ENCODE measurements around the gene TEFM.

TEFM gene

DNA sequence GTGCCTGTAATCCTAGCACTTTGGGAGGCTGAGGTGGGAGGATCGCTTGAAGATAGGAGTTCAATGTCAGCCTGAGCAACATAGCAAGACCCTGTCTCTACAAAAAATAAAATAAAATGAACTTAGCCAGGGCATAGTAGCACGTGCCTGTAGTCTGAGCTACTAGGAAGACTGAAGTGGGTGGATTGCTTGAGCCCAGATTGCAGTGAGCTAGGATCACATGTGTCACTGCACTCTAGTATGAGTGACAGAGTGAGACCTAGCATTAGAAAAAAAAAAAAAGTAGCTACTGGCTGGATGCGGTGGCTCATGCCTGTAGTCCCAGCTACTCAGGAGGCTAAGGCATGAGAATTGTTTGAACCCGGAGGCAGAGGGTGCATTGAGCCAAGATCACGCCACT is 21.7 kb upstream of the TEFM start:
- peaks cover 9% of the 10 kb centered on the region for H3K27me3 ChIP-seq (ENCODE audit: control insufficient read depth, low read length)
- no peaks in the 10 kb centered on the region for H3K9me2 ChIP-seq (replicated peaks; ENCODE audit: control insufficient read depth, low read length)
- peaks cover 7% of the 10 kb centered on the region for H3K4me1 ChIP-seq (ENCODE audit: control insufficient read depth, low read length)
- no peak overlapping the region for H3K4me2 ChIP-seq (ENCODE audit: low read length)
- H4K20me1 ChIP-seq (ENCODE audit: control insufficient read depth, insufficient read depth, low read depth, low read length), result no peaks in the 10 kb centered on the region
- H3K9me3 ChIP-seq (ENCODE audit: control insufficient read depth, insufficient read depth, low read length), result no peaks in the 10 kb centered on the region
- no peak overlapping the region for H3K4me3 ChIP-seq (ENCODE audit: low read length)
- H3K27ac ChIP-seq (ENCODE audit: low read depth, low read length), result no peak overlapping the region
- TF ChIP-seq EZH2phosphoT487 (IDR thresholded peaks at IDR 0.05; ENCODE audit: borderline replicate concordance, low read length), result no peak
- TF ChIP-seq, protein P1, sequence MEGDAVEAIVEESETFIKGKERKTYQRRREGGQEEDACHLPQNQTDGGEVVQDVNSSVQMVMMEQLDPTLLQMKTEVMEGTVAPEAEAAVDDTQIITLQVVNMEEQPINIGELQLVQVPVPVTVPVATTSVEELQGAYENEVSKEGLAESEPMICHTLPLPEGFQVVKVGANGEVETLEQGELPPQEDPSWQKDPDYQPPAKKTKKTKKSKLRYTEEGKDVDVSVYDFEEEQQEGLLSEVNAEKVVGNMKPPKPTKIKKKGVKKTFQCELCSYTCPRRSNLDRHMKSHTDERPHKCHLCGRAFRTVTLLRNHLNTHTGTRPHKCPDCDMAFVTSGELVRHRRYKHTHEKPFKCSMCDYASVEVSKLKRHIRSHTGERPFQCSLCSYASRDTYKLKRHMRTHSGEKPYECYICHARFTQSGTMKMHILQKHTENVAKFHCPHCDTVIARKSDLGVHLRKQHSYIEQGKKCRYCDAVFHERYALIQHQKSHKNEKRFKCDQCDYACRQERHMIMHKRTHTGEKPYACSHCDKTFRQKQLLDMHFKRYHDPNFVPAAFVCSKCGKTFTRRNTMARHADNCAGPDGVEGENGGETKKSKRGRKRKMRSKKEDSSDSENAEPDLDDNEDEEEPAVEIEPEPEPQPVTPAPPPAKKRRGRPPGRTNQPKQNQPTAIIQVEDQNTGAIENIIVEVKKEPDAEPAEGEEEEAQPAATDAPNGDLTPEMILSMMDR (IDR thresholded peaks at IDR 0.05; ENCODE audit: low read depth, low read length, poor library complexity, severe bottlenecking), result no peak
- no peaks in the 10 kb centered on the region for H3F3A ChIP-seq (ENCODE audit: control insufficient read depth, insufficient read depth)
- no peaks in the 10 kb centered on the region for H3K36me3 ChIP-seq (ENCODE audit: control insufficient read depth, low read length)
- H3K79me2 ChIP-seq (ENCODE audit: control insufficient read depth, low read length), result no peaks in the 10 kb centered on the region

DNA sequence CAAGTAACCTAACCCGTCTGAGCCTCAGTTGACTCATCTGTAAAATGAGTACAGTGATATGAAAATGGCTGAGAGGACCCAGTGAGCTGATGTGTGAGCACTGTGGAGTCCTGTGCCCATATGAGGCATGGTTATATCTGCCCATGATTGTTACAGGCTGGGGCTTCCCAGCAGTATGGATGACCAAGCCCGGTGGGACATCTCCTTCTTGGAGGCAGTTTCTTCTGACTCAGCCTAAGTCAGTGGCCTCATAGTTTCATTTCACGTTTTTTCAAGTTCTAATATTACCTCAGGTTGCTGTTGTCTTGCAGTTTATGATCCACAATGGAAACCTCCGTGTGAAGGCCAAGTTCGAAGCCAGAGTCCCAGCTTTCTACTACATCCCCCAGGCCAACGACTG is 20.5 kb upstream of the TEFM start:
- TF ChIP-seq EZH2phosphoT487 (IDR thresholded peaks at IDR 0.05; ENCODE audit: borderline replicate concordance, low read length), result no peak
- Histone ChIP-seq H3F3A (ENCODE audit: control insufficient read depth, insufficient read depth) (no peaks in the 10 kb centered on the region), H3K27ac (ENCODE audit: low read depth, low read length) (no peak overlapping the region), H3K4me2 (ENCODE audit: low read length) (no peak overlapping the region), H3K36me3 (ENCODE audit: control insufficient read depth, low read length) (no peaks in the 10 kb centered on the region), H3K4me3 (ENCODE audit: low read length) (no peak overlapping the region), H3K9me2 (replicated peaks; ENCODE audit: control insufficient read depth, low read length) (no peaks in the 10 kb centered on the region), H3K4me1 (ENCODE audit: control insufficient read depth, low read length) (peaks cover 20% of the 10 kb centered on the region), H4K20me1 (ENCODE audit: control insufficient read depth, insufficient read depth, low read depth, low read length) (no peaks in the 10 kb centered on the region), H3K79me2 (ENCODE audit: control insufficient read depth, low read length) (no peaks in the 10 kb centered on the region), H3K27me3 (ENCODE audit: control insufficient read depth, low read length) (peaks cover 21% of the 10 kb centered on the region), H3K9me3 (ENCODE audit: control insufficient read depth, insufficient read depth, low read length) (no peaks in the 10 kb centered on the region)

DNA sequence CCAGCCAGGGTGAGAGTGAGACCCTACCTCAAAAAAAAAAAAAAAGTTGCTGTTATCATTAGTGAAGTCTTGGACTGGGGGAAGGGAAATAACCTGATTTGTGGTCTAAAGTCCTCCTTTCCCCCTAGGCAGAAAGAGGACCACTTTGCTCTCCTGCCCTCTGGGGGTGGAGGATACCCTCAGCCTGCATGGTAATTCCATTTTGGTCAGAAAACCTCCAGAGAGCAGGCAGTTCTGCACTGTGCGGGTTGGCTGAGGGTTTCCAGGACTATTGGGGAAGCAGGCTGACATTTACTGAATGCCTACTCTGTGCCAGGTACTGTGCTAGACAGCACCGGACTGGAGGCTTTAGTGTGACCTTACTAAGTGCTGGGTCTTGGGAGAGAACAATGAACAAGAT is 18.3 kb upstream of the TEFM start:
- no peaks in the 10 kb centered on the region for H3K36me3 ChIP-seq (ENCODE audit: control insufficient read depth, low read length)
- H3K4me2 ChIP-seq (ENCODE audit: low read length), result no peak overlapping the region
- peaks cover 28% of the 10 kb centered on the region for H3K4me1 ChIP-seq (ENCODE audit: control insufficient read depth, low read length)
- no peaks in the 10 kb centered on the region for H4K20me1 ChIP-seq (ENCODE audit: control insufficient read depth, insufficient read depth, low read depth, low read length)
- H3K9me3 ChIP-seq (ENCODE audit: control insufficient read depth, insufficient read depth, low read length), result no peaks in the 10 kb centered on the region
- no peaks in the 10 kb centered on the region for H3K79me2 ChIP-seq (ENCODE audit: control insufficient read depth, low read length)
- no peak overlapping the region for H3K27ac ChIP-seq (ENCODE audit: low read depth, low read length)
- no peak overlapping the region for H3K4me3 ChIP-seq (ENCODE audit: low read length)
- TF ChIP-seq EZH2phosphoT487 (IDR thresholded peaks at IDR 0.05; ENCODE audit: borderline replicate concordance, low read length), result no peak
- TF ChIP-seq, protein P1 (IDR thresholded peaks at IDR 0.05; ENCODE audit: low read depth, low read length, poor library complexity, severe bottlenecking), result no peak
- H3F3A ChIP-seq (ENCODE audit: control insufficient read depth, insufficient read depth), result no peaks in the 10 kb centered on the region
- no peaks in the 10 kb centered on the region for H3K9me2 ChIP-seq (replicated peaks; ENCODE audit: control insufficient read depth, low read length)
- peaks cover 27% of the 10 kb centered on the region for H3K27me3 ChIP-seq (ENCODE audit: control insufficient read depth, low read length)

DNA sequence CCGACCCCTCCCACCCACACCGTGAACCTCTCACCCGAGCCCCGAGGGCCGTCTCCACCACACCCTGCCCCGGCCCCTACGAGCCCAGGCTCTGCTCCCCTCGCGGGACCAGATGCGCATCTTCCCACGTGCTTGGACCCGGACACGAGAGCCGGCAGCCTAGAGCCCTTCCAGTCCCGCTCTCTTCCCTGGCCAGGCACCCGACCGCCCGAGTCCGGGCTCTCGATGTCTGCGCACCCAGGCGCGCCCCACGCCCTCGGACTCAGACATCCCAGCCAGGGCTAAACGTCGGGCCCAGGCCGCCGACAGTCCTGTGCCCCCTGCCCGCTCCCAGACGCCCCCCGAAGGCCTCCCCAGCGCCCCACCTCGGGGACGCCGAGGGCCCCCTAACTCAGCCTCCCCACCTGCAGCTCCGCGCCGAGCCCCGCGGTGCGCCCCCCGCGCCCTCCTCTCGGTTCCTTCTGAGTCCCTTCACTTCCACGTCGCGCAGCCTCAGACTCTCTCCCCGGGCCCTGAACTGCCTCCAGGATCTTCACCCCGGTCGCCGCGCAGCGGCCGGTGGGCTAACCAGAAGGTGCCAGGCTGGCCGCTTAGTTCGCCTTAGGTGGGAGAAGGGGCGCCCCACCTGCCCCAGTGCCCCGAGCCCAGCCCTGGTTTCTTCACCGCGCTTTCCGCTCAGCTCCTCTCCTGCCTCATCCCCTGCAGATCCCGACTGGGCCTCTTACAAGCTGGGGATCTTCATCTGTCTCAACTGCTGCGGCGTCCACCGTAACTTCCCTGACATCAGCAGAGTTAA is 16.4 kb upstream of the TEFM start:
- TF ChIP-seq, protein P1 (IDR thresholded peaks at IDR 0.05; ENCODE audit: low read depth, low read length, poor library complexity, severe bottlenecking), result no peak
- no peak; the same call in 1 of the 2 replicates for TF ChIP-seq EZH2phosphoT487 (IDR thresholded peaks at IDR 0.05; ENCODE audit: borderline replicate concordance, low read length)
- Histone ChIP-seq H3K79me2 (ENCODE audit: control insufficient read depth, low read length) (no peaks in the 10 kb centered on the region), H3K9me3 (ENCODE audit: control insufficient read depth, insufficient read depth, low read length) (no peaks in the 10 kb centered on the region), H4K20me1 (ENCODE audit: control insufficient read depth, insufficient read depth, low read depth, low read length) (no peaks in the 10 kb centered on the region), H3K9me2 (replicated peaks; ENCODE audit: control insufficient read depth, low read length) (no peaks in the 10 kb centered on the region), H3K36me3 (ENCODE audit: control insufficient read depth, low read length) (no peaks in the 10 kb centered on the region), H3K4me2 (ENCODE audit: low read length) (peak overlapping the region; percentile 95), H3K4me3 (ENCODE audit: low read length) (peak overlapping the region; percentile 75), H3K27ac (ENCODE audit: low read depth, low read length) (no peak overlapping the region), H3K27me3 (ENCODE audit: control insufficient read depth, low read length) (peaks cover 27% of the 10 kb centered on the region), H3F3A (ENCODE audit: control insufficient read depth, insufficient read depth) (no peaks in the 10 kb centered on the region), H3K4me1 (ENCODE audit: control insufficient read depth, low read length) (peaks cover 28% of the 10 kb centered on the region)

All from DOHH2 (cell line).